GM21825 (cell line): ENCODE measurements around the gene ARHGEF4.
A peak's percentile ranks its signal among the peaks of the same experiment; 100 is the strongest.

Source experiments
- ATAC-seq: cut with Tn5 transposase; IDR thresholded peaks from one replicate; pipeline ENCODE4 v1.9.1; 2021; ENCODE audit warnings: mild to moderate bottlenecking, moderate library complexity; ENCODE audit not compliant: unreplicated experiment

ARHGEF4 gene

GRCh38 chr2:130836501-130837174, at the start of gene ARHGEF4:
Gene ARHGEF4, plus strand, starts transcription at chr2:130836914. Its CDS starts 40 bp downstream, at chr2:130836954.
- peak; percentile 52 for ATAC-seq

- ATAC-seq: no peak
Observed at GRCh38 chr2:130787841-130788240, 48.9 kb upstream of the ARHGEF4 start.

GRCh38 chr2:130790312-130790711, 46.4 kb upstream of the ARHGEF4 start:
- ATAC-seq: no peak

GRCh38 chr2:130790804-130791616, 45.7 kb upstream of the ARHGEF4 start:
- ATAC-seq: no peak

GRCh38 chr2:130791617-130791939, 45.1 kb upstream of the ARHGEF4 start:
- no peak for ATAC-seq

- no peak for ATAC-seq
Observed at GRCh38 chr2:130795431-130795830, 41.3 kb upstream of the ARHGEF4 start.

- no peak for ATAC-seq
Observed at GRCh38 chr2:130796290-130796689, 40.4 kb upstream of the ARHGEF4 start.

- peak; percentile 94 for ATAC-seq
Observed at GRCh38 chr2:130797493-130798435, 39.0 kb upstream of the ARHGEF4 start.

- no peak for ATAC-seq
Observed at GRCh38 chr2:130798472-130799218, 38.1 kb upstream of the ARHGEF4 start.

- ATAC-seq: no peak
Observed at GRCh38 chr2:130799295-130799694, 37.4 kb upstream of the ARHGEF4 start.

GRCh38 chr2:130805613-130806012, 31.1 kb upstream of the ARHGEF4 start:
- ATAC-seq: no peak

- no peak for ATAC-seq
Observed at GRCh38 chr2:130806370-130806769, 30.3 kb upstream of the ARHGEF4 start.

- ATAC-seq: no peak
Observed at GRCh38 chr2:130807659-130808385, 28.9 kb upstream of the ARHGEF4 start.

- no peak for ATAC-seq
Observed at GRCh38 chr2:130808482-130809268, 28.0 kb upstream of the ARHGEF4 start.

GRCh38 chr2:130810490-130810889, 26.2 kb upstream of the ARHGEF4 start:
- no peak for ATAC-seq

- no peak for ATAC-seq
Observed at GRCh38 chr2:130813722-130814121, 23.0 kb upstream of the ARHGEF4 start.

GRCh38 chr2:130814931-130815680, 21.6 kb upstream of the ARHGEF4 start:
- no peak for ATAC-seq

- no peak for ATAC-seq
Observed at GRCh38 chr2:130818809-130819208, 17.9 kb upstream of the ARHGEF4 start.
